ENCODE data around the gene HNRNPUL2. TPM values are rescaled to one million over a fixed set of nuclear protein-coding genes. Genes with fewer than 3 reads are reported as not detected.
A peak's percentile ranks its signal among the peaks of the same experiment; 100 is the strongest.

HNRNPUL2 gene
- polyA plus RNA-seq (2012; rRNA removed), result 31.0 and 33.5 TPM in 2 replicates
- 35.1 and 36.8 TPM in 2 replicates for polyA plus RNA-seq (2012; cell fraction: cytosol; rRNA removed)
- 12.0 and 19.6 TPM in 2 replicates for polyA plus RNA-seq (2012; cell fraction: nucleus; rRNA removed)

GRCh38 chr11:62727165-62727871 is at the start of gene HNRNPUL2:
TSS of gene HNRNPUL2 (minus strand) at chr11:62727457. CDS start at chr11:62727156, 301 bp downstream.
- Histone ChIP-seq H3K4me1 (ENCODE audit: control insufficient read depth in 1 of 2, insufficient read depth in 2 of 2, low read depth in 1 of 2, low read length in 1 of 2) (peaks cover 12 to 21% of the 10 kb centered on the region in 2 experiments; a peak in 3 of 4 replicates), H3K27me3 (ENCODE audit: insufficient read depth) (no peaks in the 10 kb centered on the region), H2AFZ (ENCODE audit: low read depth) (peak within 1 kb of the TSS; percentile 99), H3K27ac (ENCODE audit: low read depth in 2 of 2, low read length in 1 of 2) (peak within 1 kb of the TSS; percentile 99), H4K20me1 (ENCODE audit: insufficient read depth) (peaks cover 36% of the 10 kb centered on the region), H3K9ac (peak within 1 kb of the TSS; percentile 88), H3K4me3 (ENCODE audit: low read depth in 2 of 2, low read length in 1 of 2) (peak within 1 kb of the TSS; percentile 89 to 92), H3K36me3 (replicated peaks in 1 of 2; ENCODE audit: control insufficient read depth in 1 of 2, insufficient read depth in 2 of 2, low read length in 1 of 2) (peaks cover 27 to 38% of the 10 kb centered on the region in 2 experiments), H3F3A (replicated peaks; ENCODE audit: insufficient read depth) (peaks cover 26% of the 10 kb centered on the region), H3K79me2 (ENCODE audit: insufficient read depth) (peaks cover 84% of the 10 kb centered on the region), H3K9me2 (no peaks in the 10 kb centered on the region), H3K9me3 (no peaks in the 10 kb centered on the region), H3K4me2 (peak within 1 kb of the TSS; percentile 93)
- WGBS (ENCODE audit: low lambda C conversion rate), result 2% methylated on average over 25 of the region's 72 CpGs
- DNase-seq, result peak; percentile 95
- ChIA-PET POLR2A (interaction anchor here (0.7 to 4.5 kb wide), 18 partner anchors 17 to 163 kb away, joined by 3 to 33 read pairs (median 7); partner anchors contain the start of genes B3GAT3, C11orf98, CSKMT and LBHD1), CTCF (interaction anchor here (0.6 to 2.3 kb wide), 10 partner anchors 12 to 99 kb away, joined by 3 to 9 read pairs (median 4); partner anchors contain the start of genes BSCL2, POLR2G and TMEM179B)
- TF ChIP-seq RCOR1 (IDR thresholded peaks at IDR 0.05; ENCODE audit: low read length) (no peak), ZBTB33 (IDR thresholded peaks at IDR 0.05; ENCODE audit: borderline replicate concordance, low read depth) (no peak), REST (IDR thresholded peaks at IDR 0.05; ENCODE audit: low read depth, low read length) (no peak), CTCF (IDR thresholded peaks at IDR 0.05) (no peak; the same call in 1 of the 2 replicates), USF2 (IDR thresholded peaks at IDR 0.05; ENCODE audit: borderline replicate concordance, low read depth, low read length) (no peak), RXRA (IDR thresholded peaks at IDR 0.05; ENCODE audit: borderline replicate concordance, low read depth) (no peak), RFX5 (IDR thresholded peaks at IDR 0.05; ENCODE audit: low read length) (no peak; the same call in 1 of the 2 replicates), MEF2A (IDR thresholded peaks at IDR 0.05; ENCODE audit: borderline replicate concordance, low read depth) (no peak), ELF1 (IDR thresholded peaks at IDR 0.05) (peak; percentile 85), NRF1 (IDR thresholded peaks at IDR 0.05; ENCODE audit: low read depth, low read length) (peak; percentile 93), JUND (IDR thresholded peaks at IDR 0.05) (no peak), EP300 (IDR thresholded peaks at IDR 0.05; ENCODE audit: borderline replicate concordance in 1 of 2, low read depth in 1 of 2, low read length in 1 of 2) (no peak), TAF1 (IDR thresholded peaks at IDR 0.05; ENCODE audit: borderline replicate concordance, low read depth, low read length) (peak; percentile 48), SIN3A (IDR thresholded peaks at IDR 0.05; ENCODE audit: borderline replicate concordance, low read depth, low read length) (peak; percentile 80; the same call in 1 of the 2 replicates), MXI1 (IDR thresholded peaks at IDR 0.05; ENCODE audit: low read depth, low read length) (peak; percentile 87), EZH2phosphoT487 (IDR thresholded peaks at IDR 0.05; ENCODE audit: borderline replicate concordance, low read depth) (no peak), IRF3 (IDR thresholded peaks at IDR 0.05; ENCODE audit: low read depth, low read length) (no peak), USF1 (IDR thresholded peaks at IDR 0.05; ENCODE audit: borderline replicate concordance, low read depth) (no peak), RAD21 (IDR thresholded peaks at IDR 0.05; ENCODE audit: low read length) (no peak), TEAD4 (IDR thresholded peaks at IDR 0.05; ENCODE audit: borderline replicate concordance, insufficient read depth) (no peak)

Data from SK-N-SH (cell line).